Spleen (tissue), 11 donors: Measurements from ENCODE around the gene SIGLEC9. TPM values are rescaled to one million over a fixed set of nuclear protein-coding genes. Genes with fewer than 3 reads are reported as not detected.

Experiments
- DNase-seq: peaks from one replicate; pipeline ENCODE4 v3.0.0-alpha.2; 2020
- H3K27ac ChIP-seq, 8 donors: fragments of 200-600 bp; sonication (generic) in 7 of 8; 1 replicate in 4 of 8; 2 replicates in 4 of 8; pipeline versions ENCODE4 v1.5.0 to v1.8.0; 2016 to 2021; ENCODE audit warnings: inconsistent platforms in 4 of 8, mild to moderate bottlenecking in 4 of 8, moderate library complexity in 1 of 8
- H3K27me3 ChIP-seq, 7 donors: fragments of 200-600 bp; sonication (generic) in 6 of 7; replicated peaks in 1 of 7; 1 replicate in 4 of 7; 2 replicates in 3 of 7; pipeline versions ENCODE4 v1.5.0 to v1.8.0; 2016 to 2021; ENCODE audit warnings: inconsistent platforms in 3 of 7, mild to moderate bottlenecking in 1 of 7
- H3K36me3 ChIP-seq, 6 donors: fragments of 200-600 bp; sonication (generic) in 5 of 6; 1 replicate in 4 of 6; 2 replicates in 2 of 6; pipeline versions ENCODE4 v1.5.0 to v1.8.0; 2016 to 2021; ENCODE audit warnings: inconsistent platforms in 2 of 6
- H3K4me1 ChIP-seq, 6 donors: fragments of 200-600 bp; sonication (generic) in 5 of 6; 1 replicate in 3 of 6; 2 replicates in 3 of 6; pipeline versions ENCODE4 v1.5.0 to v1.8.0; 2016 to 2021; ENCODE audit warnings: inconsistent platforms in 3 of 6
- H3K4me3 ChIP-seq, 8 donors: fragments of 200-600 bp; sonication (generic) in 7 of 8; 1 replicate in 4 of 8; 2 replicates in 4 of 8; pipeline versions ENCODE4 v1.5.0 to v1.8.0; 2016 to 2021; ENCODE audit warnings: inconsistent platforms in 4 of 8, mild to moderate bottlenecking in 4 of 8, moderate library complexity in 2 of 8
- H3K9me3 ChIP-seq, 8 donors: fragments of 200-600 bp; sonication (generic) in 7 of 8; 1 replicate in 4 of 8; 2 replicates in 4 of 8; pipeline versions ENCODE4 v1.5.0 to v1.8.0; 2016 to 2021; ENCODE audit warnings: inconsistent platforms in 4 of 8
- CTCF ChIP-seq, 11 experiments: fragments of 200-600 bp in 7 of 11; fragments of 450-650 bp in 4 of 11; sonication (generic) in 4 of 11; IDR thresholded peaks in 8 of 11; conservative IDR thresholded peaks in 3 of 11; 1 replicate in 7 of 11; 2 replicates in 4 of 11; pipeline versions ENCODE4 v1.4.0 to v1.8.0; 2016 to 2021; ENCODE audit warnings: antibody characterized with exemption in 11 of 11, inconsistent platforms in 4 of 11, mild to moderate bottlenecking in 1 of 11
- POLR2A ChIP-seq, 3 donors: fragments of 450-650 bp; IDR thresholded peaks; one replicate each; pipeline ENCODE4 v1.5.1; 2017; ENCODE audit warnings: antibody characterized with exemption in 3 of 3, mild to moderate bottlenecking in 1 of 3
- POLR2AphosphoS5 ChIP-seq, 3 donors: sonication (generic); formaldehyde crosslinking; IDR thresholded peaks; one replicate each; pipeline ENCODE4 v1.5.1; 2017; ENCODE audit warnings: antibody characterized with exemption in 3 of 3
- WGBS, 5 donors: extraction: QIAGEN DNeasy Blood & Tissue Kit in 3 of 5; methylation state at CpG; one replicate each; pipeline versions ENCODE4 v1.1.5 to v1.1.7; 2013 to 2018; 5-methylcytosine and 5-hydroxymethylcytosine counted together
- intact Hi-C: fragments of 100-400 bp; cut with DNase I; formaldehyde crosslinking; loops from one replicate; pipeline ENCODE4 v1.15.0; 2023; ENCODE audit warnings: low total_unique reads
- polyA plus RNA-seq, 3 donors: library from polyadenylated mRNA; stranded (reverse); fragments of 200-250 nt; gene quantifications; one replicate each; pipeline ENCODE4 v1.2.1, GENCODE V29; 2013
- total RNA-seq, 7 donors: library from RNA; depleted of rRNA in 3 of 7; stranded (reverse); fragments of >200 nt in 3 of 7; fragmentation: NEBNext Ultra II Directional in 4 of 7; extraction: Animal tissue kit (Norgen Biotek cat#: 25700) in 4 of 7; gene quantifications; one replicate each; pipeline versions ENCODE4 v1.1.0 to v1.2.1, GENCODE V29; 2016 to 2021
- donor health status: healthy with polysubstance abuse.
- donor health status: DM: no; HTN: no; CAD: no; lungs with moderate emphysema.
- donor health status: DM: no; HTN: no; CAD: no.
- donor health status: Bipolar disorder and iron deficiency.
- donor health status: healthy.
- donor health status: DM: no; HTN: no; CAD: no.
- donor health status: DM: yes; HTN: yes; CAD: no.

Gene SIGLEC9
- total and polyA plus RNA-seq, 10 donors = 4.6 to 81.3 (median 37.8) TPM

GRCh38 chr19:51089786-51090185 lies 34.9 kb upstream of the SIGLEC9 start:
- intact Hi-C loops = no loop called here
- WGBS, 5 donors = 72 to 86% (median 77%) methylated on average over 17 of the region's 17 CpGs

GRCh38 chr19:51090471-51090870 lies 34.2 kb upstream of the SIGLEC9 start:
- H3K36me3 ChIP-seq = peaks cover 0 to 5% (median 0%) of the 10 kb centered on the region in 6 donors
- no peaks in the 10 kb centered on the region for H3K27me3 ChIP-seq
- WGBS, 5 donors = 54 to 67% (median 59%) methylated on average over 8 of the region's 8 CpGs
- H3K27ac ChIP-seq = no peak overlapping the region
- no peak for DNase-seq
- intact Hi-C loops = no loop called here
- no peaks in the 10 kb centered on the region for H3K9me3 ChIP-seq
- no peak overlapping the region for H3K4me3 ChIP-seq
- no peak for TF ChIP-seq POLR2A (IDR thresholded peaks at IDR 0.05)
- no peak for TF ChIP-seq CTCF (IDR thresholded peaks at IDR 0.05 in 8 of 11, conservative IDR thresholded peaks at IDR 0.05 in 3 of 11)
- TF ChIP-seq POLR2AphosphoS5 (IDR thresholded peaks at IDR 0.05) = no peak
- H3K4me1 ChIP-seq = peaks cover 0 to 8% (median 2%) of the 10 kb centered on the region in 6 donors

More at GRCh38 chr19:51089786-51090185, 34.9 kb upstream of the SIGLEC9 start:
- no peaks in the 10 kb centered on the region for H3K27me3 ChIP-seq
- H3K4me1 ChIP-seq = peaks cover 0 to under 1% (median 0%) of the 10 kb centered on the region in 6 donors
- no peak overlapping the region for H3K27ac ChIP-seq
- DNase-seq = no peak
- no peak overlapping the region for H3K4me3 ChIP-seq
- no peaks in the 10 kb centered on the region for H3K36me3 ChIP-seq
- TF ChIP-seq POLR2AphosphoS5 (IDR thresholded peaks at IDR 0.05) (no peak), POLR2A (IDR thresholded peaks at IDR 0.05) (no peak), CTCF (IDR thresholded peaks at IDR 0.05 in 8 of 11, conservative IDR thresholded peaks at IDR 0.05 in 3 of 11) (no peak)
- H3K9me3 ChIP-seq = no peaks in the 10 kb centered on the region

GRCh38 chr19:51091126-51091525 lies 33.6 kb upstream of the SIGLEC9 start:
- 80 to 88% (median 84%) methylated on average over 10 of the region's 10 CpGs for WGBS, 5 donors
- intact Hi-C loops = no loop called here
- no peak for DNase-seq

More at GRCh38 chr19:51091126-51091525, 33.6 kb upstream of the SIGLEC9 start:
- H3K27ac ChIP-seq = no peak overlapping the region
- peaks cover 0 to 8% (median 2%) of the 10 kb centered on the region in 6 donors for H3K4me1 ChIP-seq
- H3K4me3 ChIP-seq = no peak overlapping the region
- H3K9me3 ChIP-seq = no peaks in the 10 kb centered on the region
- H3K36me3 ChIP-seq = peaks cover 0 to 12% (median 0%) of the 10 kb centered on the region in 6 donors
- no peaks in the 10 kb centered on the region for H3K27me3 ChIP-seq
- TF ChIP-seq POLR2A (IDR thresholded peaks at IDR 0.05) = no peak
- no peak for TF ChIP-seq CTCF (IDR thresholded peaks at IDR 0.05 in 8 of 11, conservative IDR thresholded peaks at IDR 0.05 in 3 of 11)
- no peak for TF ChIP-seq POLR2AphosphoS5 (IDR thresholded peaks at IDR 0.05)
